Gastrocnemius medialis (tissue), 4 donors: Measurements from ENCODE around the gene CD209.

Source experiments
- CTCF ChIP-seq, 5 experiments: fragments of 450-650 bp in 3 of 5; fragments of 200-600 bp in 2 of 5; sonication (generic) in 2 of 5; IDR thresholded peaks in 4 of 5; conservative IDR thresholded peaks in 1 of 5; 1 replicate in 4 of 5; 2 replicates in 1 of 5; pipeline ENCODE4 v1.5.1; 2016 to 2019; ENCODE audit warnings: antibody characterized with exemption in 5 of 5, mild to moderate bottlenecking in 3 of 5, moderate library complexity in 3 of 5
- POLR2A ChIP-seq, 2 donors: fragments of 450-650 bp; IDR thresholded peaks; one replicate each; pipeline ENCODE4 v1.6.1; 2017; ENCODE audit warnings: antibody characterized with exemption in 2 of 2, mild to moderate bottlenecking in 2 of 2, moderate library complexity in 2 of 2

GRCh38 chr19:7740682-7741054 is 6.7 kb downstream of the CD209 start:
- no peak for TF ChIP-seq CTCF (IDR thresholded peaks at IDR 0.05 in 4 of 5, conservative IDR thresholded peaks at IDR 0.05 in 1 of 5)
- TF ChIP-seq POLR2A (IDR thresholded peaks at IDR 0.05), result no peak
